OCI-LY3 (cell line): ENCODE measurements around the gene CYP26B1.

Source experiments
- CTCF ChIP-seq: fragments of 200-600, 300-600 bp; sonication (generic); IDR thresholded peaks from 2 replicates; pipeline ENCODE4 v1.5.1; 2014; ENCODE audit warnings: antibody characterized with exemption, low read length, low read depth
- EZH2phosphoT487 ChIP-seq: fragments of 200-600 bp; shearing (Covaris generic); IDR thresholded peaks from 2 replicates; pipeline ENCODE4 v1.6.1; 2018; ENCODE audit warnings: antibody characterized with exemption, mixed run types, low read depth

GRCh38 chr2:72080286-72081145, 67.1 kb downstream of the CYP26B1 start:
- no peak for TF ChIP-seq CTCF
- TF ChIP-seq EZH2phosphoT487 = no peak
